ENCODE results near the gene FMN2. TPM values are rescaled to one million over a fixed set of nuclear protein-coding genes. Genes with fewer than 3 reads are reported as not detected.

The FMN2 gene
- total RNA-seq, 1 donor from 2014 or later: 1.7 TPM

GRCh38 chr1:240054109-240054701, 37.5 kb upstream of the FMN2 start:
- Mint-ChIP-seq H3K4me1 (peaks cover 10% of the 10 kb centered on the region), H3K4me3 (no peak overlapping the region), H3K27ac (peak overlapping the region; percentile 2), H3K27me3 (ENCODE audit: insufficient read depth, low read depth) (peaks cover 2% of the 10 kb centered on the region), H3K36me3 (no peaks in the 10 kb centered on the region), H3K9me3 (peaks cover 1% of the 10 kb centered on the region)
- H3K36me3 ChIP-seq: no peaks in the 10 kb centered on the region
- no peak overlapping the region for H3K9ac ChIP-seq
- no peak for DNase-seq (ENCODE audit: low spot score)
- no peaks in the 10 kb centered on the region for H3K9me3 ChIP-seq (ENCODE audit: low read depth)
- H3K4me2 ChIP-seq: no peak overlapping the region
- no peaks in the 10 kb centered on the region for H3K27me3 ChIP-seq
- H3K27ac ChIP-seq: no peak overlapping the region
- H3F3A ChIP-seq (ENCODE audit: low read depth): no peaks in the 10 kb centered on the region
- TF ChIP-seq EZH2phosphoT487 (IDR thresholded peaks at IDR 0.05) (no peak), CTCF (IDR thresholded peaks at IDR 0.05) (no peak), EZH2 (IDR thresholded peaks at IDR 0.05) (no peak)
- no peaks in the 10 kb centered on the region for H3K79me2 ChIP-seq (ENCODE audit: low read depth)
- no peaks in the 10 kb centered on the region for H3K4me1 ChIP-seq
- no peak overlapping the region for H2AFZ ChIP-seq (replicated peaks)
- H3K4me3 ChIP-seq: no peak overlapping the region
- no peaks in the 10 kb centered on the region for H4K20me1 ChIP-seq (ENCODE audit: low read depth)

GRCh38 chr1:240055936-240056335, 35.7 kb upstream of the FMN2 start:
- peaks cover 2% of the 10 kb centered on the region for H3K27me3 Mint-ChIP-seq (ENCODE audit: insufficient read depth, low read depth)

GRCh38 chr1:240056350-240056749, 35.3 kb upstream of the FMN2 start:
- Histone ChIP-seq H2AFZ (replicated peaks) (no peak overlapping the region), H3K9me3 (ENCODE audit: low read depth) (no peaks in the 10 kb centered on the region), H3F3A (ENCODE audit: low read depth) (no peaks in the 10 kb centered on the region), H3K9ac (no peak overlapping the region), H3K36me3 (no peaks in the 10 kb centered on the region), H4K20me1 (ENCODE audit: low read depth) (no peaks in the 10 kb centered on the region), H3K27ac (no peak overlapping the region), H3K4me1 (no peaks in the 10 kb centered on the region), H3K27me3 (no peaks in the 10 kb centered on the region), H3K4me2 (no peak overlapping the region), H3K4me3 (no peak overlapping the region), H3K79me2 (ENCODE audit: low read depth) (no peaks in the 10 kb centered on the region)
- Mint-ChIP-seq H3K4me1 (peaks cover 10% of the 10 kb centered on the region), H3K4me3 (no peak overlapping the region), H3K36me3 (no peaks in the 10 kb centered on the region), H3K9me3 (peaks cover 1% of the 10 kb centered on the region), H3K27me3 (ENCODE audit: insufficient read depth, low read depth) (peaks cover 2% of the 10 kb centered on the region), H3K27ac (no peak overlapping the region)
- no peak for DNase-seq (ENCODE audit: low spot score)
- TF ChIP-seq EZH2 (IDR thresholded peaks at IDR 0.05) (no peak), CTCF (IDR thresholded peaks at IDR 0.05) (no peak), EZH2phosphoT487 (IDR thresholded peaks at IDR 0.05) (no peak)

More at GRCh38 chr1:240055936-240056335, 35.7 kb upstream of the FMN2 start:
- Histone ChIP-seq H3K4me3 (no peak overlapping the region), H3K27ac (no peak overlapping the region), H3K4me2 (no peak overlapping the region), H3K27me3 (no peaks in the 10 kb centered on the region), H3F3A (ENCODE audit: low read depth) (no peaks in the 10 kb centered on the region), H2AFZ (replicated peaks) (no peak overlapping the region), H4K20me1 (ENCODE audit: low read depth) (no peaks in the 10 kb centered on the region), H3K9me3 (ENCODE audit: low read depth) (no peaks in the 10 kb centered on the region), H3K4me1 (no peaks in the 10 kb centered on the region), H3K9ac (no peak overlapping the region), H3K79me2 (ENCODE audit: low read depth) (no peaks in the 10 kb centered on the region), H3K36me3 (no peaks in the 10 kb centered on the region)
- Mint-ChIP-seq H3K4me1 (peaks cover 10% of the 10 kb centered on the region), H3K4me3 (no peak overlapping the region), H3K36me3 (no peaks in the 10 kb centered on the region), H3K27ac (no peak overlapping the region), H3K9me3 (peaks cover 1% of the 10 kb centered on the region)
- no peak for TF ChIP-seq CTCF (IDR thresholded peaks at IDR 0.05)
- no peak for DNase-seq (ENCODE audit: low spot score)
